PFSK-1 (cell line): Measurements from ENCODE around the gene NDC80.

Experiments used
- POLR2AphosphoS5 ChIP-seq: IDR thresholded peaks from 2 replicates; pipeline ENCODE4 v1.6.1; 2012; ENCODE audit warnings: low read depth, mild to moderate bottlenecking, control low read depth, low read length, moderate library complexity
- REST ChIP-seq, 2 experiments: IDR thresholded peaks; 2 replicates each; pipeline versions ENCODE4 v1.6.1 to v1.8.0; 2011 to 2012; ENCODE audit warnings: low read depth in 2 of 2, low read length in 2 of 2, control low read depth in 1 of 2, inconsistent platforms in 1 of 2, mild to moderate bottlenecking in 1 of 2, moderate library complexity in 1 of 2; ENCODE audit not compliant: insufficient read depth in 1 of 2
- TAF1 ChIP-seq: IDR thresholded peaks from 2 replicates; pipeline ENCODE4 v1.6.1; 2012; ENCODE audit warnings: low read length, control low read depth, borderline replicate concordance; ENCODE audit not compliant: insufficient read depth

DNA sequence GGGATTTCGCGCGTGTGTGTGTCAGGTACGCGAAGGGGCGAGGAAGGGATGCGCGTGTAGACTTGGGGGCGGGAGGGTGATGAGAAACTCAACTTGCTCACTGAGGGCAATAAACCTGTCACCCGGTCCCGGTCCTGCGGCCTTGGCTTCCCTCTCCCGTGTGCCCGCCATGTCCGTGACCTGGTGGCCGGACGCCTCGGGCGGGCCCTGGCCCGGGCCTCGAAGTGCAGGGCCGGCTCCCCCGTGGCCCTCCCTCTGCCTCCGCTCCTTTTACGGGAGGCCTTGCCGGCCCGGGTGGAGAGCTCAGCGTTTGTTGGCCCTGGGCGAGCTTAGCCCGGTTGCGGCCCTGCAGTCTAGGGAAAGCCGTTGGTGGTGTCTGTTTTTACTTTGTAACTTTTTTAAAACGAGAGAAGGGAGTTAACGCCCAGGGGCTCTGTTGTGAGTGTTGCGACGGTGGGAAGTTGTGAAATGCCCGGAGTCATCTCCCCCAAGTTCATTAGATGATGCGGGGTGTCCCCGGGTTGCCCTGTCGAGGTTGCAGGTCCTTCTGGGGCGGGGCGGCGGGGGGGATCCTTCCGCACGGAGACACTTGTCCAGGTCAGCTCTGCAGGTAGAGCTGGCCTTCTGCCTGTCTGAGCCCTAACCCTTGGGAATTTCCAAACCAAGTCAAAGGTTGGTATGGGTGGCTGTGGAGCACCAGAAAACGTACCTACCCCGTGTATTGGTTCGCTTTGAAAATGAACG, 85.1 kb downstream of the NDC80 start:
- TF ChIP-seq POLR2AphosphoS5 (no peak), TAF1 (no peak), REST (IDR thresholded peaks at IDR 0.05; ENCODE audit: insufficient read depth in 1 of 2, low read depth in 2 of 2, low read length in 2 of 2) (no peak)
